WTC11 (cell line): ENCODE data around the gene GCSH.

Experiments
- ELF4 ChIP-seq: sonication (generic); formaldehyde crosslinking; IDR thresholded peaks from 2 replicates; pipeline ENCODE4 v1.8.1; 2022; ENCODE audit warnings: low read depth, mild to moderate bottlenecking, moderate library complexity, missing genetic modification reagents
- JAZF1 ChIP-seq: fragments of 250-450 bp; sonication (Bioruptor Pico); IDR thresholded peaks from 2 replicates; pipeline ENCODE4 v1.9.0; 2021; ENCODE audit warnings: moderate library complexity, mild to moderate bottlenecking, inconsistent platforms
- JUN ChIP-seq: sonication (generic); formaldehyde crosslinking; IDR thresholded peaks from 2 replicates; pipeline ENCODE4 v1.8.0; 2023; ENCODE audit warnings: mild to moderate bottlenecking, missing genetic modification reagents
- NFYB ChIP-seq: sonication (generic); formaldehyde crosslinking; conservative IDR thresholded peaks from 2 replicates; pipeline ENCODE4 v1.8.0; 2022; ENCODE audit warnings: low read depth, missing genetic modification reagents
- ZNF138 ChIP-seq: sonication (generic); formaldehyde crosslinking; conservative IDR thresholded peaks from 2 replicates; pipeline ENCODE4 v1.8.1; 2022; ENCODE audit warnings: mild to moderate bottlenecking, moderate library complexity, missing genetic modification reagents
- TF ChIP-seq, protein P1 (sequence below): fragments of 200-600 bp; IDR thresholded peaks from 2 replicates; pipeline ENCODE4 v1.8.0; 2022; ENCODE audit warnings: antibody characterized with exemption
- TF ChIP-seq, protein P2 (sequence below): sonication (generic); formaldehyde crosslinking; IDR thresholded peaks from 2 replicates; pipeline ENCODE4 v1.8.0; 2022; ENCODE audit warnings: mild to moderate bottlenecking, missing genetic modification reagents
- TF ChIP-seq, protein P3 (sequence below): sonication (generic); formaldehyde crosslinking; conservative IDR thresholded peaks from 2 replicates; pipeline ENCODE4 v1.8.1; 2022; ENCODE audit warnings: mild to moderate bottlenecking, missing genetic modification reagents
- TF ChIP-seq, protein P4 (sequence below): fragments of 250-450 bp; sonication (Bioruptor Pico); conservative IDR thresholded peaks from 2 replicates; pipeline ENCODE4 v1.9.0; 2021; ENCODE audit warnings: mild to moderate bottlenecking
- TF ChIP-seq, protein P5 (sequence below): sonication (generic); formaldehyde crosslinking; IDR thresholded peaks from 2 replicates; pipeline ENCODE4 v1.8.1; 2022; ENCODE audit warnings: missing genetic modification reagents, borderline replicate concordance

DNA sequence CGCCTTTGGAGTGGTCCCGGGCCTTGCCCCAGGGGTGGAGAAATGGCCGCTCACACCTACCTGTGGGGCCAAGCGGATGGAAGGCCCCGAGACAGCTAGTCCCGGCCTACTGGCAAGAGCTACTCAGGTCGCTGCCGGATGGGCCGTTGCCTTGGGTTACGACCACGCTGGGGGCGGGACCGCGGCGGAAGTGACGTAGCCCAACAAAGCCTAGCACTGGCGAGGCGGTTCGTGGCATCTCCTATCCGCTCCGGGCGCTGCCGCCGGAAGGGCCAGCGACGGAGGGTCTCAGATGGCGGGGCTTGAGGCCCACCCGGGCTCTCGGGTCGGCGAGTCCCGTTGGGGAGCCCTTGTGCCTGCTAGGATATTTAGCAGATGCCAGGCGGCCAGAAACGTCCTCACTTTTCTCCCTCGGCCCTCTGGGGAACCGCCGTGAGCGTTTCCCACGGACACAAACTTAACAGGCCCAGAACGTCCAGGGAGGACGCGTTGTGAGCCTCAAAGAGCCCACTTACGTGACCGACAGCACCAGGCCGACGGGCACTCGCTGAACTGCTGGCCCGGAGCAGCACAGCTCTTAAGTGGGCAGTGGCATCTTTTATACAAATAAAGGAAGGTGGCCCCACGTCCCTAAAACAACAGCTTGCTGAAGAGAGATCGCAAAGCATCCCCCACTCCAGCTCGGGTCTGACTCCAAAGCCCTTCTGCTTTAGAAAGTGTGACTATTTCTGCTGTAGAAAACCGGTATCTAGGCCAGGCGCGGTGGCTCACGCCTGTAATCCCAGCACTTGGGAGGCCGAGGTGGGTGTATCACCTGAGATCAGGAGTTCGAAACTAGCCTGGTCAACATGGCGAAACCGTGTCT is 18.9 kb downstream of the GCSH start, which contains the start of gene C16orf46:
- TF ChIP-seq, protein P1, sequence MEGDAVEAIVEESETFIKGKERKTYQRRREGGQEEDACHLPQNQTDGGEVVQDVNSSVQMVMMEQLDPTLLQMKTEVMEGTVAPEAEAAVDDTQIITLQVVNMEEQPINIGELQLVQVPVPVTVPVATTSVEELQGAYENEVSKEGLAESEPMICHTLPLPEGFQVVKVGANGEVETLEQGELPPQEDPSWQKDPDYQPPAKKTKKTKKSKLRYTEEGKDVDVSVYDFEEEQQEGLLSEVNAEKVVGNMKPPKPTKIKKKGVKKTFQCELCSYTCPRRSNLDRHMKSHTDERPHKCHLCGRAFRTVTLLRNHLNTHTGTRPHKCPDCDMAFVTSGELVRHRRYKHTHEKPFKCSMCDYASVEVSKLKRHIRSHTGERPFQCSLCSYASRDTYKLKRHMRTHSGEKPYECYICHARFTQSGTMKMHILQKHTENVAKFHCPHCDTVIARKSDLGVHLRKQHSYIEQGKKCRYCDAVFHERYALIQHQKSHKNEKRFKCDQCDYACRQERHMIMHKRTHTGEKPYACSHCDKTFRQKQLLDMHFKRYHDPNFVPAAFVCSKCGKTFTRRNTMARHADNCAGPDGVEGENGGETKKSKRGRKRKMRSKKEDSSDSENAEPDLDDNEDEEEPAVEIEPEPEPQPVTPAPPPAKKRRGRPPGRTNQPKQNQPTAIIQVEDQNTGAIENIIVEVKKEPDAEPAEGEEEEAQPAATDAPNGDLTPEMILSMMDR: no peak
- TF ChIP-seq, protein P2, sequence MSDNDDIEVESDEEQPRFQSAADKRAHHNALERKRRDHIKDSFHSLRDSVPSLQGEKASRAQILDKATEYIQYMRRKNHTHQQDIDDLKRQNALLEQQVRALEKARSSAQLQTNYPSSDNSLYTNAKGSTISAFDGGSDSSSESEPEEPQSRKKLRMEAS (CRISPR knock-in tag): no peak
- TF ChIP-seq JUN: no peak
- no peak for TF ChIP-seq JAZF1 (CRISPR knock-in tag)
- TF ChIP-seq, protein P3, sequence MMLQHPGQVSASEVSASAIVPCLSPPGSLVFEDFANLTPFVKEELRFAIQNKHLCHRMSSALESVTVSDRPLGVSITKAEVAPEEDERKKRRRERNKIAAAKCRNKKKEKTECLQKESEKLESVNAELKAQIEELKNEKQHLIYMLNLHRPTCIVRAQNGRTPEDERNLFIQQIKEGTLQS (CRISPR knock-in tag): no peak
- TF ChIP-seq, protein P4, sequence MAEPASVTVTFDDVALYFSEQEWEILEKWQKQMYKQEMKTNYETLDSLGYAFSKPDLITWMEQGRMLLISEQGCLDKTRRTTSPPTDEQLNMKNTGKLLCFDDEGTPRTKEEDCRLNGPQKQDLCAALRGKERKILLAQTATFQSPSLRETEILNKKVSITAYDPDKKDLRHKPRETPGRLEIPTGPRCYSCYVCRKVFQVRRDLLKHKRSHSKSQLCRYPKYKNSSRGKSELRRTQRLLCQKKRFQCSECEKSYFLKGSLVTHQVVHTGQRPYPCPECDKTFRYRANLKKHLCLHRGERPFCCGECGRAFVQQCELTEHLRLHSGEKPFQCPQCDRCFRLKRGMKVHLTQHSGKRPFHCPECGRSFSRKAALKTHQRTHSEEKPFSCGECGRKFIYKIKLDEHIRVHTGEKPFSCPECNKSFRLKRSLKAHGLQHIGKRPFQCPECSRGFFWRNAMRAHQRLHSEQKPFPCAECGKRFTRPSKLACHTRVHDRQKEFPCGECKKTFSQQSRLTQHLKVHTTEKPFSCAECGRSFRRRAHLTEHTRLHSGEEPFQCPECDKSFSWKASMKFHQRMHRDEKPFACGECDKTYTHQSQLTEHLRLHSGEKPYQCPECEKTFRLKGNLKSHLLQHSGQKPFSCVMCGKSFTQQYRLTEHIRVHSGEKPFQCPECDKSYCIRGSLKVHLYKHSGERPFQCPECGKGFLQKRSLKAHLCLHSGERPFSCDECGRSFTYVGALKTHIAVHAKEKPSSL (CRISPR knock-in tag): no peak
- TF ChIP-seq ZNF138: no peak
- no peak for TF ChIP-seq ELF4
- TF ChIP-seq, protein P5, sequence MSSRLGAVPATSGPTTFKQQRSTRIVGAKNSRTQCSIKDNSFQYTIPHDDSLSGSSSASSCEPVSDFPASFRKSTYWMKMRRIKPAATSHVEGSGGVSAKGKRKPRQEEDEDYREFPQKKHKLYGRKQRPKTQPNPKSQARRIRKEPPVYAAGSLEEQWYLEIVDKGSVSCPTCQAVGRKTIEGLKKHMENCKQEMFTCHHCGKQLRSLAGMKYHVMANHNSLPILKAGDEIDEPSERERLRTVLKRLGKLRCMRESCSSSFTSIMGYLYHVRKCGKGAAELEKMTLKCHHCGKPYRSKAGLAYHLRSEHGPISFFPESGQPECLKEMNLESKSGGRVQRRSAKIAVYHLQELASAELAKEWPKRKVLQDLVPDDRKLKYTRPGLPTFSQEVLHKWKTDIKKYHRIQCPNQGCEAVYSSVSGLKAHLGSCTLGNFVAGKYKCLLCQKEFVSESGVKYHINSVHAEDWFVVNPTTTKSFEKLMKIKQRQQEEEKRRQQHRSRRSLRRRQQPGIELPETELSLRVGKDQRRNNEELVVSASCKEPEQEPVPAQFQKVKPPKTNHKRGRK: no peak
- TF ChIP-seq NFYB: no peak
